Lower leg skin (tissue), 3 donors: ENCODE data around the gene TNNC1.

Source experiments
- POLR2A ChIP-seq, 2 donors: fragments of 450-650 bp; IDR thresholded peaks; one replicate each; pipeline ENCODE4 v1.6.1; 2016 to 2017; ENCODE audit warnings: antibody characterized with exemption in 2 of 2, mild to moderate bottlenecking in 1 of 2, moderate library complexity in 1 of 2
- TF ChIP-seq, protein P1 (sequence below), 3 donors: fragments of 450-650 bp; IDR thresholded peaks; one replicate each; pipeline ENCODE4 v1.5.1; 2016; ENCODE audit warnings: antibody characterized with exemption in 3 of 3, mild to moderate bottlenecking in 3 of 3, moderate library complexity in 2 of 3

DNA sequence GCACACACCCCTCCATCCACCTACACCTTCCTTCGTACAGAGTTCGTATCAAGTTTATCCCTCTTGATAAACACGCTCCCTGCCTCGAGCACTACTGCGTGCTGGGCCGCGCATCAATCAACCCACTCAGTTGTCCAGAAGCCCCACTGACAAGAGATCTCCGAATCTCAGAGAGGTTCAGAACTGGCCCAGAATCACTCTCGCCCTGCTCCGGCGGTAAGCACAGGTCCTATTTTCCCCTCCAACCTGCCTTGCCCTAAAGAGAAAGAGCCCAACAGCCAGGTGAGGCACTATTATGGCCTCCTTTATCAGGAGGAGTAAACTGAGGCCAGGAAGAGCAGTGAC, 1.1 kb upstream of the TNNC1 start:
- TF ChIP-seq POLR2A (IDR thresholded peaks at IDR 0.05), result no peak
- TF ChIP-seq, protein P1, sequence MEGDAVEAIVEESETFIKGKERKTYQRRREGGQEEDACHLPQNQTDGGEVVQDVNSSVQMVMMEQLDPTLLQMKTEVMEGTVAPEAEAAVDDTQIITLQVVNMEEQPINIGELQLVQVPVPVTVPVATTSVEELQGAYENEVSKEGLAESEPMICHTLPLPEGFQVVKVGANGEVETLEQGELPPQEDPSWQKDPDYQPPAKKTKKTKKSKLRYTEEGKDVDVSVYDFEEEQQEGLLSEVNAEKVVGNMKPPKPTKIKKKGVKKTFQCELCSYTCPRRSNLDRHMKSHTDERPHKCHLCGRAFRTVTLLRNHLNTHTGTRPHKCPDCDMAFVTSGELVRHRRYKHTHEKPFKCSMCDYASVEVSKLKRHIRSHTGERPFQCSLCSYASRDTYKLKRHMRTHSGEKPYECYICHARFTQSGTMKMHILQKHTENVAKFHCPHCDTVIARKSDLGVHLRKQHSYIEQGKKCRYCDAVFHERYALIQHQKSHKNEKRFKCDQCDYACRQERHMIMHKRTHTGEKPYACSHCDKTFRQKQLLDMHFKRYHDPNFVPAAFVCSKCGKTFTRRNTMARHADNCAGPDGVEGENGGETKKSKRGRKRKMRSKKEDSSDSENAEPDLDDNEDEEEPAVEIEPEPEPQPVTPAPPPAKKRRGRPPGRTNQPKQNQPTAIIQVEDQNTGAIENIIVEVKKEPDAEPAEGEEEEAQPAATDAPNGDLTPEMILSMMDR (IDR thresholded peaks at IDR 0.05), result no peak
